Stimulated activated CD8-positive, alpha-beta memory T cell treated with anti-CD3 and anti-CD28 coated beads, Interleukin-12 subunit alpha, Interleukin-12 subunit beta, amount 100 ng/mL, for 4 hours (primary cell): Measurements from ENCODE around the gene POLR3A.
A peak's percentile ranks its signal among the peaks of the same experiment; 100 is the strongest.
"Not testable (repeated sequence)": the region's sequence is repeated elsewhere in the genome, so short reads cannot be mapped to it uniquely, and the experiment has no call there.

ENCODE experiments used
- DNase-seq: peaks from one replicate; pipeline ENCODE4 v3.0.0-alpha.2; 2020; ENCODE audit warnings: low read depth

The POLR3A gene

GRCh38 chr10:78029269-78030226 is at the start of gene POLR3A:
POLR3A (minus strand) TSS chr10:78029515; CDS start chr10:78029407, 108 bp downstream.
- DNase-seq, result peak; percentile 82

- DNase-seq, result no peak
Measured at GRCh38 chr10:78078539-78079330, 49.4 kb upstream of the POLR3A start.

DNA sequence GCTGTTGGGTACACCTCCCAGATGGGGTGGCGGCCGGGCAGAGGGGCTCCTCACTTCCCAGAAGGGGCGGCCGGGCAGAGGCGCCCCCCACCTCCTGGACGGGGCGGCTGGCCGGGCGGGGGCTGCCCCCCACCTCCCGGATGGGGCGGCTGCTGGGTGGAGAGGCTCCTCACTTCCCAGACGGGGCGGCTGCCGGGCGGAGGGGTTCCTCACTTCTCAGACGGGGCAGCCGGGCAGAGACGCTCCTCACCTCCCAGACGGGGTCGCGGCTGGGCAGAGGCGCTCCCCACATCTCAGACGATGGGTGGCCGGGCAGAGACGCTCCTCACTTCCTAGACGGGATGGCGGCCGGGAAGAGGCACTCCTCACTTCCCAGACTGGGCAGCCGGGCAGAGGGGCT is 46.5 kb upstream of the POLR3A start:
- not testable (repeated sequence) for DNase-seq

GRCh38 chr10:78072504-78072903 is 43.2 kb upstream of the POLR3A start:
- no peak for DNase-seq

- no peak for DNase-seq
Measured at GRCh38 chr10:78071857-78072179, 42.5 kb upstream of the POLR3A start.

- DNase-seq, result no peak
Measured at GRCh38 chr10:78071140-78071856, 42.0 kb upstream of the POLR3A start.

- no peak for DNase-seq
Measured at GRCh38 chr10:78070726-78071125, 41.4 kb upstream of the POLR3A start.

DNA sequence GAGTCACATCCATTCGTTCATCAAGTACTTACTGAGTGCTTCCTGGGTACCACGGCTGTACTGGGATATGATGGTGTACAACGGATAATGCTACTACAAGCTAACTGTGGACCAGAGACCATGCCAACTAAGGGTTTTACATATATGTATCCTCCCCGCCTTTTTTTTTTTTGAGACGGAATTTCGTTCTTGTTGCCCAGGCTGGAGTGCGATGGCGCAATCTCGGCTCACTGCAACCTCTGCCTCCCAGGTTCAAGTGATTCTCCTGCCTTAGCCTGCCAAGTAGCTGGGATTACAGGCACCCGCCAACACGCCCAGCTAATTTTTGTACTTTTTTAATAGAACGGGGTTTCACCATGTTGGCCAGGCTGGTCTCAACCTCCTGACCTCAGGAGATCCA is 40.7 kb upstream of the POLR3A start:
- not testable (repeated sequence) for DNase-seq

- no peak for DNase-seq
Measured at GRCh38 chr10:78069151-78069550, 39.8 kb upstream of the POLR3A start.

- DNase-seq, result no peak
Measured at GRCh38 chr10:78066728-78067430, 37.6 kb upstream of the POLR3A start.

GRCh38 chr10:78066012-78066411 is 36.7 kb upstream of the POLR3A start:
- DNase-seq, result no peak

GRCh38 chr10:78065611-78066010 is 36.3 kb upstream of the POLR3A start:
- DNase-seq, result no peak

GRCh38 chr10:78064919-78065318 is 35.6 kb upstream of the POLR3A start:
- not testable (repeated sequence) for DNase-seq

- DNase-seq, result no peak
Measured at GRCh38 chr10:78063236-78063635, 33.9 kb upstream of the POLR3A start.

- DNase-seq, result no peak
Measured at GRCh38 chr10:78062296-78062695, 33.0 kb upstream of the POLR3A start.

GRCh38 chr10:78059906-78060702 is 30.8 kb upstream of the POLR3A start:
- no peak for DNase-seq

DNA sequence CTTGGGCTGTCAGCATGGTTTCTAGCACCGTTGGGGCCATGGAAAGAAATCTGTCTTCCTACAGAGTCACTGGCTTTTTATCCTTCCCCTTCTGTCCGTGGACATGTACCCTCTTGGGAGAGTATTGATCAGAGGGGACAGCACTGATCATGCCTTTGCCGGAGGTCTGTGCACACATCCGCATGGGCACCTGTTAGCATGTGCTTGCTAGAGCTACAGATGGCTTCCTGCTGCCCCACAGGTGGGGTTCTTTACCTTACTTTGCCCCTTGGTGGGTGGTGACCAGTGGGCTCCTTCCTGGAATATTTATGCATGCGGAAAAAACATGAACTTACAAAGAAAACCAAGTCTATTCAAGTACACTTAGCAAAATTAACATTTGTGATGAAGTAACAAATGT is 29.2 kb upstream of the POLR3A start:
- DNase-seq, result no peak

DNA sequence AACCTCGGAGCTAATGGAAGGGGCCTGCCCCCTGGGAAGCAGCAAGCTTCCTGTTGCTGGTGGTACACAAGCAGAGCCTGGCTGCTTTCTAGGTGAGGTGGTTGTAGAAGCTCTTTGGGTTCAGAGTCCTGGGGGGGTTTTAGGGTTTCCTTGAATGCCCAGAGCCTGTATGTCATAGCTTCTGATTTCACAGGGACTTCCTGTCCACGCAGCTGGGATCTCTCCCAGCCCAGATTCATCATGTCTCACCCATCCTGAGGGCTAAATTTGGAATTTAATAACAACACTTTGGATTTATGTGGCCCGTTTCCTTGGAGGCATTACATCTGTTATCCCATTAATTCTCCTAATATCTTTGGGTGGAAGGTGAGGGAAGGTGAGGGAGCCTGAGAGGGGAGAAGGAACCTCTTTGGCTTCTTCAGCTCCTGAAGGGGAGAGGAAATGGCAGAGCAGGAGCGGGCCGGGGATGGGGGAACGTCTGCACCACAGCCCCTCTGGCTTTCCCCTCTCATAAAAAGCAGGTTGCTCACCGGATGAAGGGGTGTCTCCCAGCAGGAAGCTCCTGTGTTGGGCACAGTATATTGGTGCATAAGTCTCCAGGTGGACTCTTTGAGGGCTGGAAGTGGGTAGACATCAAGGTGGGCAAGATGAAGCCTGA is 24.0 kb upstream of the POLR3A start:
- DNase-seq, result no peak

GRCh38 chr10:78049851-78050250 is 20.5 kb upstream of the POLR3A start:
- DNase-seq, result no peak

DNA sequence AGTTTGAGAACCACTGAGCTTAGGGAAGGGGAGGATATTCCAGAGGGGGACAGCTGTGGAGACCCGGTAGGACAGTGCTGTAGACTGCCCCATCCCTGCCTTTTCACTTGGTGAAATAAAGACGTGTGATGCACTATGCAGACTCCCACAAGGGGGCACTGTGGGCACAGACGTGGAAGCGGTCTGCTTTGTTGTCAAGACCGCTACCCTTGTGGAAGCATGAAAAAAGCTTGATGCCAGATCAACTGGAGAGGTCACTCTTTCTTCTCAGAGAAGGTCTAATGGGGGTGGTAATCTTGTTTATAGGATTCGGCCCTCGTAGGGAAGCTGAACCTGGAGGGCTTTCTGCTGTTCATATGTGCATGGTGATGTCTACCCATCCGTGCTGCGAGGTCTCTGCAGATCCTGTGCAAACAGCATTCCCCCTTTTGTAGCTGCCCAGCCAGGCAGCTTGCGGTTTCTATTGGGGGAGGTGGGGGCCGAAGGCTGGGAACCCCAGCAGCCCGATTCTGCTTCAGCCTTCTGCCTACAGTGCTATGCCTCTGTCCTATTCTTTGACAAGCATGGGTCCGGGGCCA is 18.1 kb upstream of the POLR3A start:
- DNase-seq, result peak; percentile 54
